ENCODE data around the gene GLI1.
A peak's percentile ranks its signal among the peaks of the same experiment; 100 is the strongest.
"Not testable (repeated sequence)": the region's sequence is repeated elsewhere in the genome, so short reads cannot be mapped to it uniquely, and the experiment has no call there.

GLI1 gene

DNA sequence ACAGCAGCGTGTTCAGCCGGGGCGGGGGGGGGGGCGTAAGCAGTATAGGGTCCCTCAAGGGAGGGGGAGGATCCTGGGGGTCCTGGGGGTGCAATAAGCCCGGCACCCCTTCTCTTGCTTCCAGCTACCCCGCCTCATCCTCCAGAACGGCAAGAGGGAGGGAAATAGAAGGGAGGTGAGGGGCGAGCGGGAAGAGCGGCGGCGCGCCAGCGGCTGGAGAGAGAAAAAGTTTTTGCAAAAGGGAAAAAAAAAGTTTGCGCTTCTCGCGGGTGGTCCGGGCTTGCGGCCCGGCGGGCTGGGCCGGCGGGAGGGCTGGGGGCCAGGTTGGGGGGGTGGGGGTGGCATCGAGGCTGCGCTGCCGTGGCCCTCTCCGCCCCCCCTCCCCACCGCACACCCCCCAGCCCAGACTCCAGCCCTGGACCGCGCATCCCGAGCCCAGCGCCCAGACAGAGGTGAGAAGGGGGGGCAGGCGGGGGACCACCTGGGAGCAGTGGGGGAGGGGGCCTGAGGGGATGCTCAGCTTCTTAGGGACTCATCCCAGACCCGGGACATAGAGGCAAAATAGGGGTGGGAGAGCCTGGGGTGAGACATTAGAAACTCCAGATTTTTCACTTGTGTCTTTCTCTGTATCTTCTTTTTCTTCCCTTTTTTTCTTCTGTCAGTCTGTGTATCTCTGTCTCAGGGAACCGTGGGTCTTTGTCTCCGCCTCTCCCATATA is at the start of gene GLI1:
GLI1 (plus strand) TSS at position 36 of the 718 bp plus-strand sequence. CDS start 3,907 bp downstream, outside the sequence.
- peak; percentile 89 for DNase-seq

DNA sequence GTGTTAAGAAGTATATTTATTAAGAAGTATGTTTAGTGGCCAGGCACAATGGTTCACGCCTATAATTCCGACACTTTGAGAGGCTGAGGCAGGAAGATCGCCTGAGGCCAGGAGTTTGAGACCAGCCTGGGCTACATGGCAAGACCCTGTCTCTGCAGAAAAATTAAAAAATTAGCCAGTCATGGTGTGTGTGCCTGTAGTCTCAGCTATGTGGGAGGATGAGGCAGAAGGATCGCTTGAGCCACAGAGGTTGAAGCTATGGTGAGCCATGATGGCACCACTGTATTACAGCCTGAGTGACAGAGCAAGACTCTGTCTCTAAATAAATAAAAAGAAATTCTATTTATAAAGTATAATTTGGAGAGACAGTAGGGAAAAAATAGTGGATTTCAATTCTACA is 49.1 kb upstream of the GLI1 start:
- no peak for DNase-seq

DNA sequence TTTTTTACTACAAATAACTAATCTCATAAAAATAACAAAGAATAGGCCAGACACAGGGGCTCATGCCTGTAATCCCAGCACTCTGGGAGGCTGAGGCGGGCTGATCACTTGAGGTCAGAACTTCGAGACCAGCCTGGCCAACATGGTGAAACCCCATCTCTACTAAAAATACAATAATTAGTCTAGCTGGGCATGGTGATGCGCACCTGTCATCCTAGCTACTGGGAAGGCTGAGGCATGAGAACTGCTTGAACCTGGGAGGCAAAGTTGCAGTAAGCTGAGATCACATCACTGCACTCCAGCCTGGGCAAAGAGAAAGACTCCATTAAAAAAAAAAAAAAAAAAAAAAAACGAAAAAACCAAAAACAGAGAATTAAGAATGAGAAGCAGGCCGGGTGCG is 45.4 kb upstream of the GLI1 start:
- not testable (repeated sequence) for DNase-seq

DNA sequence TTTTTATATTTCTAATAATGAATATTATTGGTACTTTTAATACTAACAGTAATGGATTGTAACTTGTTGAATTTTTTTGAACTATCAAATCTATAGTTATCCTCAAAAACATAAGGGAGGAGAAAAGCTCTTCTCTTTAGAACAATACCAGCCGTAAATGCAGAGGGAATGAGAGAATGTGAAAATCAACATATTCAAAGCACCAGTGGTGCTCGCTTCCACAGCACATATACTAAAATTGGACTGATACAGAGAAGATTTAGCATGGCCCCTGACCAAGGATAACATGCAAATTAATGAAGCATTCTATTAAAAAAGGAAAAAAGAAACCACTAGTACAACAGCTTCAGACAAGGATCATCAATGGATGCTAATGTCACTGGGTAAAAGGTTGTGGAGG is 44.5 kb upstream of the GLI1 start:
- no peak for DNase-seq

DNA sequence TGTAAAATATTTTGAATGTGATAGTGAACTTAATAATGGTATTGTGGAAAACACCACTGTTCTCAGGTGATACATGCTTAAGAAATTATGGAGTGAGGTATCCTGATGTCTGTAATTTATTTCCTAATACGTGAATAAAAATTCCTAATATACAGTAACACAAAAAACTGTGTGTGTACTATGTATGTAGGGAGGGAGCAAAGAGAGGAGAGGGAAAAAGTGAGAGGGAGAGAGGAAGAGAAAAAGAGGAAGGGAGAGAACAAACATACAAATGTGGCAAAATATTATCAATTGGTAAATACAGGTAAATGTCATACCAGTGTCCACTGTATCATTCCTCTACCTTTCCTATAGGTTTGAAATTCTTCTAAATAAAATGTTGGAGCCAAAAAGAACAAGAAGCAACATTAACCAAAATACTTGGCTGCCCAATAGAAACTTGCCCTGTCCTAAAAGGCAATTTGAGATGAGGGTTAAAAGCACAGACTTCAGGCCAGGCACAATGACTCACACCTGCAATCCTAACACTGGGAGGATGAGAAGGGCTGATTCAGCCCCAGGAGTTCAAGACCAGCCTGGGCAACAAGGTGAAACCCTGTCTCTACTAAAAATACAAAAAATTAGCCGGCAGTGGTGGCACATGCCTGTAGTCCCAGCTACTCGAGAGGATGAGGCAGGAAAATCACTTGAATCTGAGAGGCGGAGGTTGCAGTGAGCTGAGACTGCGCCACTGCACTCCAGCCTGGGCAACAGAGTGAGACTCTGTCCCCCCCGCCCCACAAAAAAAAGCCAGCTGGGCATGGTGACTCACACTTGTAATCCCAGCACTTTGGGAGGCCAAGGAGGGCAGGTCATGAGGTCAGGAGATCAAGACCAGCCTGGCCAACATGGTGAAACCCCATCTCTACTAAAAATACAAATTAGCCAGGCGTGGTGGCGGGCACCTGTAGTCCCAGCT is 43.3 kb upstream of the GLI1 start:
- no peak for DNase-seq

DNA sequence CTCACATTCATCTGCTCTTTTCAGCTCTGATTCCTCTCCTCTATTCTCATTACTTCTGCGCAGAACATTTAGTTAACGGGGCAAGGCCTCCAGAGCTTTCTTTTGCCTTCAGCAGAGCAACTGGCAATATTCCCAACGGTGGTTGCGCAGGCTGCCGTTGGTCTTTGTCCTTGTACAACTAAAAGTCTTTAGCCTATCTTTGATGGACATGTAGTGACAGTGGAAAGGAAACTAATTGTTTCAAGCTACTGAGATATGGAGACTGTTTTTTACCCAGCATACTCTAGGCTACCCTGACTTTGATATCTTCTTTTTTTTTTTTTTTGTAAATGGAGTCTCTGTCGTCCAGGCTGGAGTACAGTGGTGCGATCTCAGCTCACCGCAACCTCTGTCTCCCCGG is 41.3 kb upstream of the GLI1 start:
- DNase-seq, result no peak

DNA sequence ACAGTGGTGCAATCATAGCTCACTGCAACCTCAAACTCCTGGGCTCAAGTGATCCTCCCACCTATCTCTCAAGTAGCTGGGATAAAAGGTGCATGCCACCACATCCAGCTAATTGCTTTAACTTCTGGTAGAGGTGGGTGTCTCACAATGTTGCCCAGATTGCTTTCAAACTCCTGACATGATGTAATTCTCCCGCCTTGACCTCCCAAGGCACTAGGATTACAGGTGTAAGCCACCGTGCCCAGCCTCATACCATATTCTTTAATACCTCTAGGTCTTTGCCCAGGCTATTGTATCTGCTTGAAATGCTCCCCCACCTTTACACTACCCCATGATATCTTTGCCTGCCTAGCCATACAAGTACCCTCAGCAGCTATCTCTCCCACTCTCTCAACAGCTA is 40.1 kb upstream of the GLI1 start:
- DNase-seq, result no peak

DNA sequence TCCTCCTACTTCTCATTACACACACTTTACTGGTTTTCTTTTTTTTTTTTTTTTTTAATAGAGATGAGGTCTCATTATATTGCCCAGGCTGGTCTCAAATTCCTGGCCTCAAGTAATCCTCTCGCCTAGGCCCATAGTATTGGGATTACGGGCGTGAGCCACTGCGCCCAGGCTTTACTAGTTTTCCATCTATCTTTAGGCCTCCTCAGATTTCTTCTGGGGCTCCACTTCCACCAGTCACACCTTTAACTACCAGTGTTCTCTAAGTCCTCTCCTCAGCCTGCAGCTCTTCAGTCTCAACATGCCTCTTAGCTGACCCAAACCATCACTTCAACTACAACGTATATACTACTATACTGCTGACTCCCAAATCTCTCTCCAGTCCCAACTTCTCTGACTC is 39.1 kb upstream of the GLI1 start:
- no peak for DNase-seq

DNA sequence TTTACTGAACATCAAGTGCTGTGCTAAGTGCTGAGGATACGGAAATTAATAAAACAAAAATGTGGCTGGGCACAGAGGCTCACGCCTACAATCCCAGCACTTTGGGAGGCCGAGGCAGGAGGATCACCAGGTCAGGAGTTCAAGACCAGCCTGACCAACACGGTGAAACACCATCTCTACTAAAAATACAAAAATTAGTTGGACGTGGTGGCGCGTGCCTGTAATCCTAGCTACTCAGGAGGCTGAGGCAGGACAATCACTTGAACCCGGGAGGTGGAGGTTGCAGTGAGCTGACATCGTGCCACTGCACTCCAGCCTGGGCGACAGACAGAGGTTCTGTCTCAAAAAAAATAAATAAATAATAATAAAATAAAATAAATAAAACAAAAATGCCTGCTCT is 32.6 kb upstream of the GLI1 start:
- DNase-seq, result not testable (repeated sequence)

DNA sequence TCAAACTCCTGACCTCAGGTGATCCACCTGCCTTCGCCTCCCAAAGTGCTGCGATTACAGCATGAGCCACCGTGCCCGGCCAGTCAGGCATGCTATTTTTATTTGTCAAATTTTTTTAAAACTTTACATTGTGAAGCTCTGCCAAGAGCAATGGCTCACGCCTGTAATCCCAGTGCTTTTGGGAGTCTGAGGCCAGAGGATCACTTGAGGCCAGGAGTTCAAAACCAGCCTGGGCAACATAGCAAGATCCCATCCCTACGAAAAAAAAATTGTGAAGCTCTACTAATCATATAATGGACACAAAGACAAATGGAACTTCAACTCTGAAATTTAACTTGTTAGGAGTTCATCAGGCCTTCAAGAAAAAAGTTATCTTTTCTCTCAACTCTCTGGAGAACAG is 30.6 kb upstream of the GLI1 start:
- DNase-seq, result no peak

DNA sequence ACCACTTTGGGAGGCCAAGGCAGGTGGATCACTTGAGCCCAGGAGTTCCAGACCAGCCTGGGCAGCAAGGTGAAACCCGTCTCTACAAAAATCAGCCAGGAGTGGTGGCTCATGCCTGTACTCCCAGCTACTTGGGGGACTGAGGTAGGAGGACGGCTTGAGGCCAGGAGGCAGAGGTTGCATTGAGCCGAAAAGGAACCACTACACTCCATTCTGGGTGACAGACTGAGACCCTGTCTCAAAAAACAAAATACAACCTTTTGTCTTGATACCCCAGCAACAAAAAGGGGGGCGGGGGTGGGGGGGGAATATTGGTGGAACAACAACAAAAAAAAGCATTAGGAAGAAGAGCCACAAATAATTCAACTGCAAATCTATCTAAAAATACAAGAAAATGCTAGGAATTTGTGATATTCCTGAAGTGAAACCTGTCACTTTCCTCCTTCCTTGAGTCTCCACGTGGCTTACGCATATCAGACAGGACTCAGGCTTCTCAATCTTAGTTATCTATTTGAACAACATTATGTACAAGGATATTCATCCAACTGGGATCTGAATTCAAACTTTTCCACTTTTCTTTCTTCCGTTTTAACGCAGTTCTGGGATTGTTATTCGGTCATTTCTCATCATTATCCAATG is 30.0 kb upstream of the GLI1 start:
- no peak for DNase-seq

DNA sequence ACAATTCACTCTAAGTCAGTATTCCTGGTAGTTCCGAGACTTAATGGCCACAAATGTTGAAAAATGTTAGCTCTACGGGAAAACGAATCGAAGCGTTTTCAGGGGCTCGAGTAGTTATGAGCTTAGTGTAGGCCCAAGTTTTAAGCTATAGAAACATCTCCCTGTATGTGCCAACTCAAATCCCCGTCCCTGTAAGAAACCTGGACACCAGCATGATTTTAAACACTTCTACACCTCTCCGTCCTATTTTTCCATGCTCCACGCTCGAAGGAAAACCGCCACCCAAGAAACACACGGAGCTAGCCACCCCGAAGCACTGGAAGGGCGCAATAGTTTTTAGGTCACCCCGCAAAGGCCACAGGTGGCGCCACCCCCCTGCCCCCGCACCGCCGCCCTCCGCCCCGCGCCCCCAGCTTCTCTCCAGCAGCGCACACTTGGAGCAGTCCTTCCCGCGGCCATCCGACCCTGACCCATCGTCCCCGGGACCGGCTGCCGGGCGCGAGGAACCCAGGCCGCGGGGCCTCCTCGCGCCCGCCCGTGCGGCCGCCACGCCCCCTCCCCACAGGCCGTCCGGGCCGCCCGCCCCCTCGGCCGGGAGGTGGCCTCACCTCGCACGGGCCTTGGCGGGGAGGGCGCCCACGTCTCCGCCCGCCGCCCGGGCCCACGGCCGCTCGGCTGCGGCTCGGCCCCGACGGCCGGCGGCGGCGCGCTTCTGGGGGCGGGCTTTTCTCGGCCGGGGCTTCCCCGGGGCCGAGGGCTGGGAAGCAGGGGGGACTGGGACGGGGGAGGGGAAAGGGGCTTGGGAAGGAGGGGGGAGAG is 29.3 kb upstream of the GLI1 start:
- DNase-seq, result no peak

DNA sequence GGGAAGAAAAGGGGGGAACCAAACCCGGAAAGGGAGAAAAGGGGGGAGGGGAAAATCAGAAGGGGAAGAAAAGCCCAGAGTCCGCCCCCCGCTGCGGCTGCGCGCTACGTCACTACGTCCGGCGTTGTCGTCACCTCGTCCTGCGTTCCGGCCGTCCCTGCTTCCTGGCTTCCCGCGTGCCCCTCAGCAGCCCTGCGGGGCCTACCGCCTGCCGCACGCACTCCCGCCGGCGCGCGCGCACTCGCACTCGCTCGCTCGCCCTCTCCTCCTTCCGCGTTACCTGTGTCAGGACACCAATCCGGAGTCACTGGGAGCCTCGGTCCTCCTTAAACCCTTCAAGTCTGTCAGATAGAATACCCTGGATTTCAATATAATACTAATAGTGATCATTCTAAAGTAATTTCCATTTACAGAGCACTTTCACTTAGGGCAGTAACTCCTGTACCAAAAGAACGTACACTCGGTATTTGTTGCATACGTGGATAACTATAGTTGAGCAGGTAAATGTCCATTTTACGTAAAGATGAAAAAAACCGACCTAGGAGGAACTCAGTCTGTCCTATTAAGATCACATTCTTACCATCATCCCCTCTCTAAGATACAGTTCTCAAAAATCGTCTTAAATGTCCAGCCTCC is 28.5 kb upstream of the GLI1 start, which contains the start of gene R3HDM2:
R3HDM2 (minus strand) TSS at position 113 of the 636 bp plus-strand sequence. CDS start 120,615 bp downstream, outside the sequence.
- DNase-seq, result peak; percentile 98

DNA sequence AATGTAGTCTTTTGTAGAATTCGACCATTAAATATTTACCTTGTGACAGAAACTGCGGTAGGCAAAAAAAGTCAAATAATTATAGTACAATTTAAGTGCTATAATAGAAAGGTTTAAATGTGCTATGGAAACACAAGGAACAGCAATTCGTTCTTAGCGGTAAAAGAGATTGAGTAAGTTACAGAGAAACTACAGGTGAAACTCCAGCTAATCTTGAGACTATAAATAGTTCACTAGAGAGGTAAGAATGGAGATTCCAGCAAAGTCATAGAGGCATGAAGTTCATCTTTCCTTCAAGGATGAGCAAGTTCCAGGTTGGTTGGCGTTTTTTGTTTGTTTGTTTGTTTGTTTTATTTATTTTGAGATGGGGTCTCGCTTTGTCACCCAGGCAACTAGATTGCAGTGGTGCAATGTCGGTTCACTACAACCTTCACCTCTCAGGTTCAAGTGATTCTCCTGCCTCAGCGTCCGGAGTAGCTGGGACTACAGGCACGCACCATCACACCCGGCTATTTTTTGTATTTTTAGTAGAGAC is 27.9 kb upstream of the GLI1 start:
- no peak for DNase-seq

DNA sequence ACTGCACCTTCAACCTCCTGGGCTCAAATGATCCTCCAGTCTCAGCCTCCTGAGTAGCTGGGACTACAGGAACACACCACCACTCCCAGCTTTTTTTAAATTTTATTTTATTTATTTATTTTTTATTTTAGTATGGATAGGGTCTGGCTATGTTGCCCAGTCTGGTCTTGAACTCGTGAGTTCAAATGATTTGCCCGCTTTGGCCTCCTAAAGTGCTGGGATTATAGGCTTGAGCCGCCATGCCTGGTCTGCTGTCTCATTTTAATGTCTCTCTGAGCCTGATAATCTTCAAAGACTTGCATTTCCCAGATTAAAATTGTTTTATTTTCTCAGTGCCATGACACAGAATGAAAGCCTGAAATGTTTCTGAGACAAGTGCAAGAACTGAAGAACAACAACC is 26.2 kb upstream of the GLI1 start:
- DNase-seq, result no peak

DNA sequence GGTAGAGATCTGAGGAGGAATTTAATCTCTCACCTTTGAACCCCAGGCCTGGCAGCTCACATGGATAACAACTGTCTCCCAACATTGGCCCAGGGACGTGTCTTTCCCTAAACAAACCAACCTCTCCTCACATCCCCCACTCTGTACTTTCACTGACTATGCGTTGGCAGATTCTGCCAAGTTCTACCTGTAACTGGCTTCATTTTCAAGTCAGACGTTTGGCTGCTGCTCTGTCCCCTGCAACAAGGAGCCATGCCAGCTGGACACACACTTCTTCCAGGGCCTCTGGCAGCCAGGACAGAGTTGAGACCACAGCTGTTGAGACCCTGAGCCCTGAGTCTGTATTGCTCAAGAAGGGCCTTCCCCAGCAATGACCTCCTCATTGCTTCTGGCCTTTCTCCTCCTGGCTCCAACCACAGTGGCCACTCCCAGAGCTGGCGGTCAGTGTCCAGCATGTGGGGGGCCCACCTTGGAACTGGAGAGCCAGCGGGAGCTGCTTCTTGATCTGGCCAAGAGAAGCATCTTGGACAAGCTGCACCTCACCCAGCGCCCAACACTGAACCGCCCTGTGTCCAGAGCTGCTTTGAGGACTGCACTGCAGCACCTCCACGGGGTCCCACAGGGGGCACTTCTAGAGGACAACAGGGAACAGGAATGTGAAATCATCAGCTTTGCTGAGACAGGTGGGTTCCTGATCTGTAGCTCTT is 24.9 kb upstream of the GLI1 start, which contains the start of gene INHBC:
INHBC (plus strand) TSS at position 268 of the 707 bp plus-strand sequence; CDS start at position 371, 103 bp downstream.
- no peak for DNase-seq

DNA sequence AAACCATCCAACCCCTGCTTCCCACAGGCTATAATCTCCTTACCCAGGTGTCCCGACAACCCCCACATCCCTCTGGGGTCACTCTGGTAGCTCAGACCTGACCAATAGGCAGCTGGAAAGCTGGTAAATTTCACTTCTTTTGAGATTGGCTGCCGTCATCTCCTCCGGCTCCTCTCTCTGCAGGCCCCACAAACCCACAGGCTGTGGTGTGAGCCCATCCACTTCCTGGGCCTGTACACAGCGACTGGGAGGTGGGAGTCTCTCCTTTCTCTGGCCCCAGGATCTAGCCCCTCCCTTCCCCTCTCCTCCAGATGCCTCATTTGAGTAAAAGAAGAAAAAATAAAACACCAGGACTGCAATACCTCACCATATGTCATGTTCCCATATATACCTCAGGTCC is 24.3 kb upstream of the GLI1 start:
- no peak for DNase-seq

DNA sequence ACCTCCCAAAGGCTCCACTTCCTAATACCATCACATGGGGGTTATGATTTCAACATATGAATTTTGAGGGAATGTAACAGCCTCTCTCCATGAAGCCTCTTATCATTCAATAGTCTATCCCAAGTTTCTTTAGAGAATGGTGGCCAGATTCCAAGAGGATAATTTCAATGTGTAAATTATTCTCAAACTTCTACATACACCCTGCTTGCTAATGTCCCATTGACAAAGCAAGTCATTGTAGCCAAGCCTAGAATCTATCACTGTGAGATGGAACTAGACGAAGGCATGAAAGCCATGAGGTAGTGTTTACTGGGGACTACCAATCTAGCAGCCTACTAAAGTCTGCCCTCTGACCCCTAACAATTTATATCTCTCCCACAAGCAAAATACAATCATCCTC is 21.2 kb upstream of the GLI1 start:
- no peak for DNase-seq

DNA sequence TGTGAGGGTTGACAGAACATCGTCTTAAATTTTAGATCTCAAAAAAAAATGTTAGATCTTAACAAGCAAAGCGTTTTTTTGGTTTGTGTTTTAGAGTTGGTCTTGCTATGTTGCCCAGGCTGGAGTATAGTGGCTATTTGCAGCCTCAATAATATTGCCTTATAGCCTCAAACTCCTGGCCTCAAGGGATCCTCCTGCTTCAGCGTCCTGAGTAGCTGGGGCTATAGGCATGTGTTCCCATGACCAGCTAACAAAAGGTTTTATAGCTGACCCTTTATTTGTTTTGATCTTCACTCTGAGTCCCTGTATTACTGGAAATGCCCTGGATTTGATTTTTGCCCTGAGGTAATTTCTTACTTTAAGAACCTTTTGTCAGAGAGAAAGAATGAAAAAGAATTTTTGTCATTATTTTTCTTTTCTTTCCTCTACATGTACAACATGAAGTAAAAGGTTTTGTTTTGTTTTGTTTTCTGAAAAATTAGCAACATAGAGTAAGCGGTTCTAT is 19.8 kb upstream of the GLI1 start:
- DNase-seq, result no peak

DNA sequence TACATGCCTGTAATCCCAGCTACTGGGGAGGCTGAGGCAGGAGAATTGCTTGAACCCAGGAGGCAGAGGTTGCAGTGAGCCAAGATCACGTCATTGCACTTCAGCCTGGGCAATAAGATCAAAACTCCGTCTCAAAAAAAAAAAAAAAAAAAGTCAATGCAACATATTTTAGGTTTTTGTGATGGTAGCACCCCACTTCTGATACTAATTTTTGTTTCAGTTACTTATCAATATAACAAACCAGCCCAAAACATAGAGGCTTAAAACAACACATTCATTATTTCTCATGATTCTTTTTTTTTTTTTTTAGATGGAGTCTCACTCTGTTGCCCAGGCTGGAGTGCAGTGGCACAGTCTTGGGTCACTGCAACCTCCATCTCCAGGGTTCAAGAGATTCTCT is 18.2 kb upstream of the GLI1 start:
- DNase-seq, result not testable (repeated sequence)
